Middle frontal gyrus (tissue), 1 donor: ENCODE data around the gene TRIM66.
A peak's percentile ranks its signal among the peaks of the same experiment; 100 is the strongest.

ENCODE experiments used
- DNase-seq: peaks from one replicate; pipeline ENCODE4 v3.0.0-alpha.2; 2015; ENCODE audit warnings: low spot score; ENCODE audit errors: extremely low spot score

TRIM66 gene

DNA sequence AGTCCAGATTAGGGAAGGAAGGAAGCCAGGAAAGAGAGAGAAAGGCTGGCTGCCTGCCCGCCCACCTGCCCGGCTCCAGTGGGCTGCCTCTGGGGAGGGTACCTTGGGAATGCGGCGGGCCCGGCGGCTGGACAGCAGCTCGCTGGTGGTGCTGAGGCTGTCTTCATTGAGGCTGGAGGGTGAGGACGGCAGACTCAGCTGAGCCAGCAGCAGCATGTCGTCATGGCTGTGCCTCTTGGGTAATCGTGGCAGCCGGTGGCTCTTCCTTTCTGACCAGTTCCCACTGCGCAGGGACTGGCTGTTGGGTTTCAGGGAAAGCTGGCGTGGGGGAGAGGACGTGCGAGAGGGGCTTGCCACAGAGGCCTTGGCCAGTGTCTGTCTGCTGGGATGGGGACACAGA, 33.0 kb upstream of the TRIM66 start:
- DNase-seq, result no peak

DNA sequence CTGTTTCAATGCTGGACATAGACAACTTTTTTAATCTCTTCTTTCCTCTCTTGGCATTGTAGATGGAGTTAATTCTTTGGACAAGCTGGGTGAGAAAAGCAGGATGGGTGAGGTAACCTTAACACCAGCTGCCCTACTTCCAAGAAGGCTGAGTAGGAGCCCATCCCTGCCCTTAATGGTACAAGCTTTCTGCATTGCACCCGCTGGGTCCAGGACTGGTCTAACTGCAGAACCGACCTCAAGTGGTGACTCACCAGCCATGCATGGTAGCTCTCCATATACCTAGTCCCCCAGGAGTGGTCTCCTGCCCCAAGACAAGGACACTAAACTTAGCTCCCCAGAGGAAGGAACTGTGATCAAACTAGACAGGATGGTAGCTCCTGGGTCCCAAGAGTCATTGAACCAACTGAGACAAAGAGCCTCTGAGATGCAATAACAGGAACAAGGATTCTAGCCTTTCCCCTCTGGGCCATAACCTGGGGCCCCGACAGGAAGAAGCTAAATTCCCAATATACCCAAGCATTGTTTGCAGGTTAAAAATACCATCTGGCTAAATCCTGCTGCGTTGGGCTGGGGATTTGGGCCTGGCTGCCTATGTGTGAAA, 32.3 kb upstream of the TRIM66 start:
- DNase-seq, result no peak

DNA sequence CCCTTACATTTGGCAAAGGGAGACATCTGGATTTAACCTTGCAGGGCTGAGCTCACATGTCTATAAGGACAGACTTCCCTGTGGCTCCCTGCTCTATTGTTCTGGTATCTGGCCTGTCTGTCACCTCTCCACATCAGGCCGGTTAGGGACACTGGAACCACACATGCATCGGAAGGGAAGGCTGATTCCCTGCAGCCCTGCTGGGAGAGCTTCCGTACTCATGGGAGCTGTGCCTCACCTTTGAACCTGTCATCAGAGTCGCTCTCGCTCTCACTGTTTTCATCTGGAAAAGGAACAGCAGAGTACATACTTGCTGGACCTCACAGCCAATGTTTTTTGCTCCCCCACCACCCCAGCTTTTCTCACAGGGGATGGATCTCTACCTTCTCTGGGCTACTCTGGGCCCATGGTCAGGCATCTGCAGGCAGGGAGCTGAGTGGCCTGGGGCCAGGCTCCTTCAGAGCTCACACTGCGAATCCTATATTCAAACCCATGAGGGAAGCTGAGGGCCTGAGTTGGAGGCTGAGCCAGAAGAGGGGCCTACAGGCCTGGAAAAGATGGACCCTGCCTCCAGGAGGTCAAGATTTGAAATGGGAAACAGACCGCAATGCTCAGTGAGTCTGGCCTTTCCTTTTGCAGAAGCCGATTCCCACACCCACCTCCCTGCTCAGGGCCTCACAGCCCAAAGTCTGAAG, 31.4 kb upstream of the TRIM66 start:
- no peak for DNase-seq

DNA sequence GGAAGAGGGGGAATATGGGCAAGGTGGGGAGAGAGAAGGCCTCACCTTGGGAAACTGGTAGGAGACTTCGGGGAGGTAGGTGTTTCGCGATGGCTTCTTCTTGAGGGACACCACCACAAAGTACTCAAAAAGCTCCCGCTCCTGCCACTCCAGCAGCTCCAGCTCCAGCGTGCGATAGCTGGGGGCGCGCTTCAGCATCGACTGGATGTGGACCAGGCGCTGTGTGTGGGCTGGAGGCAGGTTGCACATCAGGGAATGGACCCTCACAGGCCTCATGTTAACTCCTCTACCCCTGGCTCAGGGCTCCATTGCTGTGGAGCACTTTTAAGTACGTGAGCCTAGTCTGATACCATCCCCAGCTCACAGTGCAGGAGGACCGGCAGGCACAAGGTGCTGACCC, 30.0 kb upstream of the TRIM66 start:
- no peak for DNase-seq

DNA sequence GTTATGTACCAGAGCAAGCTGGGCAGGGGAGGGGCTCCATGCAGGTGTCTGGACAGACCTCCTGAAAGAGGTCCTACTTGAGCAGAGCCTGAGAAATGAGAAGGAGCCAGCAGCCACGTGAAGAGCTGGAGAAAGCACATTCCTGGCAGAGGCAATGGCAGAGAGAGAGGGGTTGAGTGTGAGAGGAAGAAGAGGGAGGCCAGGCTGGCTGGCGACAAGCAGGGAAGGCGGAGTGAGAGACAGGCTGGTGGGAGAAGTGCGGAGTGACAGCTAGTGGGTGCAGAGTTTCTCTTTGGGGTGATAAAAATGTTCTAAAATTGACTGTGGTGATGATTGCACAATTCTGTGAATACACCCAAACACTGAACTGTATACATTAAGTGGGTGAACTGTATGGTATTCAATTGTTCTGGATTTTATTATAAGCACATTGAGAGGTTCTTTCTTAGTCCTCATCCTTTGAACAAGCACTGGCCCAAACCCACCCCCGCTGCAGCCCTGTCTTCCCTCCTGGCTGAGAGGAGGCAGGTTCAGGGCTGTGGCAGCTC, 29.5 kb upstream of the TRIM66 start:
- DNase-seq, result no peak

DNA sequence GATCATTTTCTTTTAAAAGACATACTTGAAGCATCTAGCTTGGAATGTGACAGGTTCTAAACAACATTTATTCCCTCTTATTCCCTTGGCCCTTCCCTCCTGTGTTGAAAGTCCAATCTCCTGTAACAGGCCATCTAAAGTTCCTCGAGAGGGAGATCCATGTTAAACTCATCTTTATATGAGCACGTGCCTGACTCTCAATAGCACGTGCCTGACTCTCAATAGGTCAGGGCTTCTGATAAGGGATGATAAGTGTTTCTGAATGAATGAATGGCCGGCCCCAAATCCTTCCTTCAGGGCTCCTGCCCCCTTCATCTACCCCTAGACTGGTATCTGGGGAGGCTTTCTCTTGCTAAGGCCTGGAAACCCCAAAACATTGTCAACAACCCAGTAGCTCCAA, 27.3 kb upstream of the TRIM66 start:
- no peak for DNase-seq

DNA sequence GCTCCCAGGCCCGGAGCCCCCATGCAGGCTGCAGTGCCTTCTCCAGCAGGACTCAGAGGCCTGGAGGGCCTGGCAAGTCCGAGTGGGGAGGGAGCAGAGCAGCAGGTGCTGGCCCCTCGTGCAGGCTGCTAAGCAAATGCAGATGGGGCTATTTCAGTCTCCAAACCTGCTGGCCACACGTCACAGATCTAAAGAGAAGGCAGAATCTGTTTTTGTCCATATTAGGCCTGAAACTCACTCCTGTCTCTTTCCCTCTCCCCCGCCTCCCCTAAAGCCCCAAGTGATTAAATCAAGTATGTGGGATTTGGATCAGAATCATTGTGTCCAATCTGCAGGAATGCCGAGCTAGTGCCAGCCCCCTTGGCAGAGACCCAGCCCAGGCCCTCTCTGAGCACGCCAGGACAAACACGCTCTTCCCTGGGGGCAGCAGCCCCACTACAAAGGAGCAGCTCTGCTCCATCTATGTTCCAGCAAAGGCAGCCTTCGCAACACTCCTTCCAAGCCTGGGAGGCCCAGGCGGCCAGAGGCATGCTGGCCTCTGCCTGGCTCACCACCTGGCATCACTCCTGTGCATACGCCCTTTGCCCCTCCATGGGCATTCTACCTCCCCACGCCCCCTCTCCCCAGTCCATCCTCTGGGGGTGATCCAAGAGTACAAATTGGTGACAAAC, 26.7 kb upstream of the TRIM66 start:
- DNase-seq, result peak; percentile 7

DNA sequence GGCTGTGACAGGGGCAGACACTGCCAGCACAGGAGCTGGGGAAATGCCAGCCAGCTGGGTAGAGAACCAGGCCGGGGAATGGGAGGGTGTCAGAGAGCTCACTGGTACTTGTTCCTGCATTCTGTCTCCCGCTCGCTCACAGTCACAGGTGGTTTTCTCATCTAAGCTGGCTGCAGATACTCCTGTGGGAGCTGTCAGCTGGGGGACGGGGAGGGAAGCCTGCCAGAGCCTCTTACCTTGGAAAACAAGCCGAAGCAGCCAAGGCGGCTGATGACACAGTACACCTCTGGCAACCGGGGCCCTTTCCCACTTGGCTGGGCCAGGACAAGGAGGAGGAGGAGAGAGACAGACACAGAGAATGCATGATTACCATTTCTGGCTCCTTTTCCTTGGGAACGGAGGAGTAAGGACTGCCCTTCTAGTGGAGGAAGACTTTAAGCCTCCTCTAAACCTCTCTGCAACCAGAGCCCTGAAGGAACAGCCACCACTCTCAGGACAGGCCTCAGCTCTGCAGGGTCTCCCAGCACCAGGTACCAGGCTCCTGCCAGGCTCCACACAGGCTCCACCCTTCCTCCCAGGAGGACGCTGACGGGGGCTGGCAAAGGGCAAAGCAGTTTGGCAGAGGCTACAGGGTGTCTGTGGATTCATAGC, 25.2 kb upstream of the TRIM66 start:
- DNase-seq, result no peak

DNA sequence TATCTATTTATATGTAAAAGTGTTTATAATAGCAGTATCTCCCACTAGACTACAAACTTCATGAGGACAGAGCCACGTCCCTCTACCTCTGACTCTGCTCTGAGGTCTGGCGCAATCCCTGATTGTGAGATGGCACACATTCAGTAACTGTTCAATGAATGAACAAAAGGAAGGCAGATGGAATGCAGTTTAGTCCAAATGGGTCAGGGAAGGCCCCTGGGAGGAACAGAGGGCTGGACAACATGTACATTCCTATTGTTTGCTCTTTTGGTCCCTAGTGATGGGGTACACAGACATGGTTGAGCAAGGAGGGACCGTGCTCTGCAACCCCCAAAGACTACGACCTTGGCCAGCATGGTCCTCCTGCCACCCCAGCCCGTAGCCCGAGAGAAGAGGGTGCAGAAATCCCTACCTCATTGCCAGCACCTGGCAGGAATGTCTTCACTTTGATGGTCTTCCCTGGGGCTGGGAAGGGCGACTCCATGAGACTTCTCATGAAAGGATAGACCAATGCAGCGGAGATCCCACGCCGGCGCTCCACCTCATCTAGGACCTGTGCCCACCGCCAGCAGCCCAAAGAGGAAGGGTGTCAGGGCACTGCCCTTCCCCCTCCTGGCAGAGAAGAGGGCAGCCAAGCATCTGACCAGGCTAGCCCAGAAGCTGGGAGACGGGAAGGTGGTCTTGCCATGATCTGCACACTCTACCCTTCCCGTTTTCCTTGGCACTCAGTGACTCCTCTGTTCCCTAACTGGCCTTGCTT, 24.4 kb upstream of the TRIM66 start:
- DNase-seq, result no peak

DNA sequence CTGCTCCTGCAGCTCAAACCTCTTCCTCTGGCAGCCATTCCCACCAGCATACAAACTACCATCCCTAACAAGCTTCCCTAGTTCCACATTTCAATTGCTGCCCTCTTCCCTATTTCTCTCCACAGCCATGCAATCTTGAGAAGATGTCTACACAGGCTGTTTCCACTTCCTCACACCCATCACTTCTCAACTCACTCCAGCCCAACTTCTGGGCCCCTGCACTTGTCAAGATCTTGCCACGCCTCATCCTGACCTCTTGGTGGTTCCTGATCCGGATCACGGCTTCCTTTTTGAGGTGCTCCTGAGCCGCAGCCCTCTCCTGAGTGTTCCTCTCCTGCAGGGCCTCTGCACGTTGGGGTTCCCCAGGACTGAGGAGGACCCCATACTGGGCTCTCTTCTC, 22.7 kb upstream of the TRIM66 start:
- no peak for DNase-seq

DNA sequence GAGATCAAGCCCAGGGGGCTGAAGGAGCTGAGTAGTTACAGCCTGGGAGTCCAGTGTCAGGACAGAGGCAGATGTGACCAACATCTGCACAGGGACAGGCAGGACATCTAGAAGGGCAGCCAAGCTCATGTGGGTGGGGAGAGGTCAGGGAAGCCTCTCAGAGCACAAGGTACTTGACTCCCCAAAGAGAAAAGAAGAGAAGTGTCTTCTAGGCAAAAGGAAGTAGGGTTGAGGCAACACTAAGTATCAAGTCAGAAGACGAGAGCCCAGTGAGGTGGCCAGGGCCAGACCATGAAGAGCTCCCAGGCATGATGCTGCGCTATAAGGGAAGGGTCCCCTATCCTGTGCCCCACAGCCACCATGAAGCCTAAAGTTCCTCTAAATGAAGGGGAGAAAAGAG, 21.7 kb upstream of the TRIM66 start:
- DNase-seq, result no peak

DNA sequence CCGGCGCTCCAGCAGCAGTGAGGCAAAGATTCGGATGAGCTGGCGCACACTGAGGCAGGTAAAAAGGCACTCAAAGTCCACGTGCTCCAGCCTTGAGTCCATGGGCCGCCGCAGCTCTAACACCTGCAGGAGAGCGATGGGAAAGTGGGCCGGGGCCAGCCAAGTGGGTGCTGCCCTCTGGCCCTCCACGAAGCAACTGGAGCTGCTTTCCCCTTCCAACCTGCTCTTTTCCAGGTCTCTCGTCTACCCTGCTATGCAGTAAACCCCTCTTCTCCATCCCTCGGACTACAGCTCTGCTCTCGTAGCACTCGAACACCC, 20.1 kb upstream of the TRIM66 start:
- no peak for DNase-seq

DNA sequence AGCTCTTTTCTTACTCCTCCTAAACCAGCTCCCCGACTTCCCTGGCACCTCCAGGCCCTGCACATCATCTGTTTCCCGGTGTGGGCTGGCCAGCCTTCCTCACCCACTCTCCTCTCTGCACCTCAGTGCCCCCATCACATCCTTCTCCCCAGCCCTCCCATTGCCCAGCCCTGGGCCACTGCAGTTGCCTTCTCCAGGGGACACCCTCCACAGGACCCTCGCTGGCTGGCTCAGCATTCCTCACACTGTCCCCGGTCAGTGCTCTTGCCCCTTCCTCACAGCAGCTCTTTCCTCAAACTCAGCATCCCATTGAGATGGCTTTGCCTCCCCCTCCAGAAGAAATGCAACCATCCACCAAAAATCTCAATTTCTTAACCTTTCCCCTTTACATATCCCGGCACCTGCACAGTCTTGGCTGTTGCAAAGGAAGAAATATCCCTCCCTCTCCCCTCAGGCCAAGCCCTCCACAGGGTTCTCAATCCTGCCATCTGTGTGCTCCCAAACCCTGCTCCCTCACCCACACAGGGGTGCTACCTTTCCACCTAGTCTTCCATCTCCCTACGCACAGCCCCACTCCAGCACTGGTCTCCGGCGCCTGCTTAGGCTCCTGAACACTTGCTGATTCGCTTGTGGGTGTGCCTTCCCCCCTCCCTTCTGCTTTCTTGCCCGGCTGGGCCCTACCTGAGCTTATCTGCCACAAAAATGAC, 19.6 kb upstream of the TRIM66 start:
- DNase-seq, result no peak

DNA sequence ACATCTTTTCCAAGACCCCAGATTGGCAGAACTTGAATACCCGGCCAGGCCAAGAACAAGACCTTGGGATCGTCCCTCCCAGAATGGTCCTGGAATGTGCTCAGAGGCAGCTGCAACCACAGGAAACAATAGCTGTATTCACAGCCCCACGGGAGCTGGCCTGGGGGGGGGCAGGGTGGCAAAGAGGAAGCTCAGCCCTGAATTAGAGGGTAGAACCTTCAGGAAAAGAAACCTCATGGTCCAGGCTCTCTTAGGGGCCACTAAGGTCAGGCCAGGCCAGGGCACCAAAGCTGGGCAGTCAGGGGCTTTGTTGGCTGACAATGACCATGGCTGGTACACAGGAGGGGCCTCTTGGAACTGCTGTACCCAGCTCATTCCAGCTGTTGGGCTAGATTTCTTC, 17.4 kb upstream of the TRIM66 start:
- no peak for DNase-seq

DNA sequence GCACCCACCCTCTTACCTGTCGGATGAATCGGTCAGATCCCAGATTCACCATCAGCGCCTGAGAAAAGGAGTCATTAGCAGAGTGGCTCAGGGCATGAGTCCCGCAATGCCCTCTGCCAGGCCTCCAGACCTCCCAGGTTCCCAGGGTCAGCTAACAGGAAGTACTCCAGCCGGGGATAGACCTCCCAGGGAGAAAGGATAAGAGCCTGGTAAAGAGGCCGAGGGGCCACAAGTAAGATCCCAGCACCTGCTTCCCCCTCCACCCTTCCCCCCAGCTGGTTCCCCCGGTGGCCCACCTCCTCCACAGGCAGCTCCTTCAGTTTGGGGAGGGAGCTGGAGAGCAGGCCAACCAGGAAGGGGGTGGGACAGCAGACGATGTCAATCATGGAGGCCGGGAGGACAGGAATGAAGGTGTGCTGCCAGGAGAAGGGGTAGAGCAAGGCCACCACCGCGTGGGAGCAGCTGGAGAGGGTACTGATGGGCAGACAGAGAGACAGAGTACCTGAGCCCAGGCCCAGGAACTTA, 16.5 kb upstream of the TRIM66 start:
- no peak for DNase-seq

DNA sequence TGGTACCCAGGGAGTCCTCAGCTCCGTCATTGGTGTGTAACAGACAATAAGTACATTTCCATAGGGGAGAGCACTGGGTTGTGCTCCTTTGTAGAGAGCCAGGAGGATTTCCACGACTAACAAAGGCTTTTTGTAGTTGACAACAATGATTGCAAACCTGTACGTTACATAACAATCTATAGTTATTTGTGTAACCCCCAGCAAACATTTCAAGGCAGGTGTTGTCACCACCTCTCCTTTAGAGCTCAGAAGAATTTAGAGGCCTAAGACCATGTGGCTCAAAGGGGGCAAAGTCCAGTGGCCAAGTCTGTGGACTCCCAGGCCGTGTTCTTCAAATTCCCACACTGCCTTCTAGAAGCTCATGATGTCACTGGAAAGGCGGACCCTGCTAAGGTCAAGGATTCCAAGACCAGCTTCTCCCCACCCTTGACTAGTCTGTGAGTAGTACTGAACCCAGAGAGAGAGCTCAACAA, 15.9 kb upstream of the TRIM66 start:
- DNase-seq, result no peak

DNA sequence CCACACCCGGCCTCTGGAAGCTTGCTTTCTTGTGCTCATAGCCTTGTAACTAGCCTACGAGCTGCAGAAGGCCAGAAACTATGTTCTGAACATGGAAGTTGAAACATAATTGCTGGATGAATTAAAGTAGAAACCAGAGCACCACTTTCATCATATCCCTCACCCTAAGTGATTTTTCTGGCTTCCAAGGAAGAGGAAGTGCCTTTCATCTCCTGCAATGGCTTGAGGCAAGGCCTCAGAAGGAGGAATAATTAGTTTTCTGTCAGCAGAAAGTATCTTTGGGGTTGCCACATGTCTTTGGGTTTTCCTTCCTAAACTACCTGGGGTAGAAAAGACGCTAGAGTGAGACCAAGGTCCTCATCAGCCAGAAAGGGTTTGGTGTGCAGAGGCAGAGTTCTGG, 14.6 kb upstream of the TRIM66 start:
- no peak for DNase-seq

DNA sequence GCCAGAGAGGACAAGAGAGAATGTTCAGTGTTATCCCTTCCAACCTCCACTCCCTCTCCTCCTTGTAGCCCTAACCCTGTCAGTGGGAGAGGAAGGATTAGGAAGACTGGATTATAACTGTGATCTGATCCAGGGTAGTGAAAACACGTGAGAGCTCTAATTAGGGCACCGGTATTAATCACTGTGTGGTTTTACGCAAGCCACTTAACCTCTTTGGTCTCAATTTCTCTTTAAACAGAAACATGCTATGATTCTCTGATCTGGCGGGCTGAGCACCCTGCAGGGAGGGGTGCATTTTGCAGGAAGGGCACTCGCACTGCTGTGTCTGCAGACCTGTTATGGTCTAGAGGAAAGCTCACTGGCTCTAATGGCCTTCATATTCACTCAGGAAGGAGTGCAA, 11.7 kb upstream of the TRIM66 start:
- DNase-seq, result no peak

DNA sequence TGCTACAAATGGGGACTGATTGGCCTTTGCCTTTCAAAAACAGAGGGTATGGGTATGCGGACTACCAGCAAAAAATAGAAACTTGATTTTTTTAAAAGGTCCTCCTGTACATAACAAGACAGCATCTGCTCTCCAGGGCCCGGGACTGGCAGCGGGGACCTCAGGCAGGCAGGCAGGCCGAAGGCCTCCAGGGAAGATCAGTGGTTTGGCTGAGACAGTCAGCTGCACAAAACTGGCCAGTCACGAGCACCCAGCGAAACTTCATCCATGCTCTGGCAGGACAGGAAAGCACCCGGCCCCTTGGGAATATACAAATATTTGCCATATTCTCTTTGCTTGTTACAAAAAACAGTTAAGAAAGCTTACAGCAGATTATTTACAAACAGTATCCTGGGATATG, 11.1 kb upstream of the TRIM66 start:
- no peak for DNase-seq

DNA sequence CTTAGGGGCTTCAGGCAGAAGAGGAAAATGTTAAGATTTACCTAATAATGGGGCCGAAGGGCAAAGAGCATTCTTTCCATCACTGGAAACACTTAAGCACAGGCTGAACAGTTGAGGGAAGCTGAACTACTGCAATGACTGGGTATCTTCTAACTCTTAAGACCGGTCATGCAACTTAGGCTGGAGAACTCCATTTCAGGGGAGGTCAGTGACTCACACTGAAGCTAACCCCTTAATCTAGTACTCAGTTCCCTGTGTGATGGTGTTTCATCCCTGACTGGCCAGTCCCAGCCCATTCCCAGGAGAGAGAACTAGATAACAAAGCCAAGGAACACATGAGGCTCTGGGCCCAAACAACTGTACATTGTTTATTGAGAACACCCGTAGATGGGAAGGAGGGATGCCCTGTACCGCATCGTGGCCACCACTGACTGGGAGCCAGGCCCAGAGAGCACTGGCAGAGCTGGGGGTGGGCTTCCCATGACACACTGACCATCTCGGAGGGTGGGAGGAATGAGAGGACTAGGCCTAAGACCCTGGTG, 10.6 kb upstream of the TRIM66 start:
- DNase-seq, result no peak
